Cardiac muscle cell (in vitro differentiated cells and primary cell): ENCODE results near the gene CMSS1. TPM values are rescaled to one million over a fixed set of nuclear protein-coding genes. Genes with fewer than 3 reads are reported as not detected.
A peak's percentile ranks its signal among the peaks of the same experiment; 100 is the strongest.

Source experiments
- DNase-seq, 2 donors: peaks; one replicate each; pipeline versions ENCODE4 v3.0.0 to v3.0.0-alpha.2; 2010 to 2017; ENCODE audit warnings: low read depth in 1 of 2, low spot score in 1 of 2
- H3K27ac ChIP-seq: fragments of 200-600 bp; sonication (generic); 2 replicates; pipeline ENCODE4 v1.5.1; 2016
- H3K27me3 ChIP-seq: fragments of 200-600 bp; sonication (generic); 2 replicates; pipeline ENCODE4 v1.6.0; 2016; ENCODE audit warnings: control low read depth
- H3K36me3 ChIP-seq: fragments of 200-600 bp; sonication (generic); 2 replicates; pipeline ENCODE4 v1.5.1; 2016; ENCODE audit warnings: control low read depth
- H3K4me1 ChIP-seq: fragments of 200-600 bp; sonication (generic); 2 replicates; pipeline ENCODE4 v1.8.1; 2017; ENCODE audit warnings: low read depth, mild to moderate bottlenecking, mixed run types
- H3K4me3 ChIP-seq: fragments of 200-600 bp; sonication (generic); 2 replicates; pipeline ENCODE4 v1.5.1; 2016; ENCODE audit warnings: mild to moderate bottlenecking
- H3K9me3 ChIP-seq: fragments of 200-600 bp; sonication (generic); 2 replicates; pipeline ENCODE4 v1.5.1; 2017; ENCODE audit warnings: low read depth, mild to moderate bottlenecking, control low read depth
- CTCF ChIP-seq: IDR thresholded peaks from 2 replicates; pipeline ENCODE4 v1.5.1; 2012; ENCODE audit warnings: low read depth, mild to moderate bottlenecking, low read length
- polyA plus RNA-seq: library from polyadenylated mRNA; unstranded; fragments of >200 nt; fragmentation: Nextera tagmentation; extraction: Ambion mirVana; gene quantifications from 2 replicates; pipeline ENCODE4 v1.2.1, GENCODE V29; 2016
- total RNA-seq: library from RNA; depleted of rRNA; stranded (reverse); fragments of >200 nt; gene quantifications from 2 replicates; pipeline ENCODE4 v1.2.3, GENCODE V29; 2016

Gene CMSS1
- total and polyA plus RNA-seq, 2 experiments from 2014 or later = 13.1 to 32.9 TPM

GRCh38 chr3:99902091-99902490 is 84.4 kb downstream of the CMSS1 start:
- H3K27ac ChIP-seq = no peak overlapping the region
- DNase-seq = no peak
- no peak overlapping the region for H3K4me3 ChIP-seq
- H3K4me1 ChIP-seq = no peaks in the 10 kb centered on the region
- no peaks in the 10 kb centered on the region for H3K27me3 ChIP-seq
- no peaks in the 10 kb centered on the region for H3K36me3 ChIP-seq
- TF ChIP-seq CTCF = no peak
- H3K9me3 ChIP-seq = no peaks in the 10 kb centered on the region

DNA sequence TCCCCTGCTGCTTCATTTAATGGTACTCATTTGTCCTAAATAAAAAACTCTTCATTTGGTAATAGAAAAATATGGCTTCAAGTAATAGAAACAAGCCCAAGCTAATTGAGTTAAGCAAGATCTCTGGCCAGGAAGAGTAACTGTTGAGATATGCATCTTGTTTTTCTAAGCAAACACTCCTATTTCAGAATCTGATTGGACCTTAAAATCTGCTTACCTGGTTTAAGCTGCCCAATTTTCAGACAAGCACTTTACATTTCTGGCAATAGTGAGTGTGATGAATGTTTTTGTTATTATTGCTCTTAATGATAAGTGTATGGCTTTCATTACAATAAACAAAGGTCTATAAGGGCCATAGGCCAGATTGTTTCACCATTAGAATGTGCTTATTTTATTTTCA is 86.2 kb downstream of the CMSS1 start:
- Histone ChIP-seq H3K36me3 (no peaks in the 10 kb centered on the region), H3K4me3 (no peak overlapping the region)
- no peak for DNase-seq

GRCh38 chr3:99907959-99908544 is 90.4 kb downstream of the CMSS1 start:
- Histone ChIP-seq H3K36me3 (no peaks in the 10 kb centered on the region), H3K27ac (no peak overlapping the region), H3K4me1 (peaks cover 5% of the 10 kb centered on the region), H3K9me3 (no peaks in the 10 kb centered on the region), H3K27me3 (no peaks in the 10 kb centered on the region), H3K4me3 (no peak overlapping the region)
- no peak for DNase-seq
- TF ChIP-seq CTCF = no peak

More for the DNA sequence above, 86.2 kb downstream of the CMSS1 start:
- H3K4me1 ChIP-seq = no peaks in the 10 kb centered on the region
- H3K9me3 ChIP-seq = no peaks in the 10 kb centered on the region
- no peak for TF ChIP-seq CTCF
- no peak overlapping the region for H3K27ac ChIP-seq
- H3K27me3 ChIP-seq = no peaks in the 10 kb centered on the region

GRCh38 chr3:99909714-99910495 is 92.2 kb downstream of the CMSS1 start:
- DNase-seq = peak in 1 of 2 donors; percentile 46
- no peak overlapping the region for H3K27ac ChIP-seq
- TF ChIP-seq CTCF = no peak
- no peaks in the 10 kb centered on the region for H3K9me3 ChIP-seq
- H3K27me3 ChIP-seq = no peaks in the 10 kb centered on the region
- no peak overlapping the region for H3K4me3 ChIP-seq
- no peaks in the 10 kb centered on the region for H3K36me3 ChIP-seq
- H3K4me1 ChIP-seq = peaks cover 5% of the 10 kb centered on the region

DNA sequence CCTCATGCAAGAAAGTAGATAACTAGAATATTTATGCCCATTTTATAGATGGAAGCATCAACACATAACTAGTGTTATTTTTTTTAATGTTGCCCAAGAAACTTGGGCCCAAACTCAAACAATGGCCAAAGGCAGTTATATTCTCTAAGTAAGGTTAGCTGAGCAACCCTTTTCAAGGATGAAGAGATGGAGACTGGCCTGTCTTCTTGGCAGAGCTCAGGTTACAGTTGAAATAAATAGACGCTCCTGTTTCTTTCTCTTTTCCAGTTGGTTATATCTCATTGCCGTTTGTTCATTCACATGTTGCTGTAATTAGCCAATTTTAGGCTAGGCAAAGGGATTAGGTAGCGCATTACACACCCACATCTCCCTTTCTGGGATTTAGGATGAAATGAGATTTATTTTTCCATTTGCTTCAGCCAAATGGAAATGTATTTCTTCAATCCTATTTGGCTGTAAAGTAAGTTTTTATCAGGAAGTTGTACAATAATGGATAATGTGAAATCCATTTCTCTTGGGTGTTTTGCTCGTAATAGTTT is 93.2 kb downstream of the CMSS1 start:
- H3K27me3 ChIP-seq = no peaks in the 10 kb centered on the region
- no peak overlapping the region for H3K4me3 ChIP-seq
- H3K4me1 ChIP-seq = peaks cover 5% of the 10 kb centered on the region
- TF ChIP-seq CTCF = no peak
- no peak for DNase-seq
- H3K27ac ChIP-seq = no peak overlapping the region
- no peaks in the 10 kb centered on the region for H3K9me3 ChIP-seq
- H3K36me3 ChIP-seq = no peaks in the 10 kb centered on the region
